Fibroblast of lung (primary cell): ENCODE results near the gene SYT17.

Experiments used
- CTCF ChIP-seq, 2 donors: IDR thresholded peaks in 1 of 2; conservative IDR thresholded peaks in 1 of 2; 1 replicate in 1 of 2; 2 replicates in 1 of 2; pipeline ENCODE4 v1.5.1; 2011 to 2012; ENCODE audit warnings: low read length in 2 of 2, control low read depth in 1 of 2, inconsistent platforms in 1 of 2, low read depth in 1 of 2, mild to moderate bottlenecking in 1 of 2
- EZH2 ChIP-seq: IDR thresholded peaks from 2 replicates; pipeline ENCODE4 v1.5.1; 2012; ENCODE audit warnings: low read length, control low read depth, mild to moderate bottlenecking; ENCODE audit errors: missing control alignments

GRCh38 chr16:19265380-19265930 is 97.4 kb downstream of the SYT17 start:
- TF ChIP-seq CTCF (conservative IDR thresholded peaks at IDR 0.05 in 1 of 2, IDR thresholded peaks at IDR 0.05 in 1 of 2; ENCODE audit: low read depth in 1 of 2, low read length in 2 of 2): no peak
- no peak for TF ChIP-seq EZH2
